Measurements from ENCODE around the gene TBC1D7. TPM values are rescaled to one million over a fixed set of nuclear protein-coding genes. Genes with fewer than 3 reads are reported as not detected.
"Not testable (repeated sequence)": the region's sequence is repeated elsewhere in the genome, so short reads cannot be mapped to it uniquely, and the experiment has no call there.

Gene TBC1D7
- total and polyA plus RNA-seq, 8 donors, result 18.3 to 38.8 (median 33.6) TPM

DNA sequence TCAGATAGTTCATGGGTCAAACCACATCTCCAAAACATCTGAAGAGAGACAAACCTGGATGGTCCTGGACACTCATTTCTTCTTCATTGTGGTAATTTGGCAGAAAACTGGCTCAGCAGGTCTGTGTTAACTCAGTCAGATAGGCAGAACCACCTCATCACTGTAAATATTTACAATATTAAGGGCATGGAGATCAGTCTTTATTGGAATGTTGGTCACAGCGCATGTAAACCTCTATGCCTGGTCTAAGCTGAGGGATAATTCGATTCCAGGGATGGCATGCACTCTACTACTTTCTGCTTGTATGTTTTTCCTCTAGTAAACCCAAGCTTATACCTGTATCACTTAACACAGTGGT, 4.0 kb upstream of the TBC1D7 start:
- Histone ChIP-seq H3K4me3 (no peak overlapping the region), H3K36me3 (no peaks in the 10 kb centered on the region), H3K27me3 (no peaks in the 10 kb centered on the region), H3K9me3 (no peaks in the 10 kb centered on the region), H3K4me1 (peaks cover 6 to 19% of the 10 kb centered on the region in 2 donors), H3K27ac (no peak overlapping the region)
- ATAC-seq (no peak), DNase-seq (no peak)
- intact Hi-C loops (cut with DNase I), result no loop called here
- TF ChIP-seq CTCF (IDR thresholded peaks at IDR 0.05), result no peak

- intact Hi-C loops (cut with DNase I), result no loop called here
- peak; percentile 30 to 51 for TF ChIP-seq CTCF (IDR thresholded peaks at IDR 0.05)
- peak in 1 of 4 donors; percentile 26 for DNase-seq
- H3K36me3 ChIP-seq, result no peaks in the 10 kb centered on the region
- no peak overlapping the region for H3K4me3 ChIP-seq
- H3K9me3 ChIP-seq, result no peaks in the 10 kb centered on the region
- ATAC-seq, result peak; percentile 7
- no peaks in the 10 kb centered on the region for H3K27me3 ChIP-seq
- H3K27ac ChIP-seq, result no peak overlapping the region
- peaks cover 4 to 23% of the 10 kb centered on the region in 2 donors for H3K4me1 ChIP-seq
Observed at GRCh38 chr6:13331516-13332348, 3.4 kb upstream of the TBC1D7 start.

DNA sequence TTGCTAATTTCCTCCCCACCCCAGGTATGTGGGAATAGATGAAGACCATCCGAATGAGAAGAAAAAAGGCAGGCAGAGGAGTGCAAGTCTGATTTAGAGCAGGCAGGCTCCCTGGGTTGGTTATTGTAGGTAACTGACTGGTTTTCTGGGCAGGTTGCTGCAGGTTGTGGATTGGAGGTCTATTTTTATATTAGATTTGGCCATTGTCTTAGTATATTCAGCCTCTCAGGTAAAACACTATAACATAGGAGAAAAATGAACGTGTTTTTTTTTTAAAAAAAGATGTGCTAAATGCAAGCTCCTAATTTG, 492 bp upstream of the TBC1D7 start:
- Histone ChIP-seq H3K9me3 (no peaks in the 10 kb centered on the region), H3K27ac (peak overlapping the region; percentile 93 to 97), H3K27me3 (no peaks in the 10 kb centered on the region), H3K36me3 (peaks cover 0 to 18% of the 10 kb centered on the region in 2 donors), H3K4me3 (peak overlapping the region; percentile 78 to 85), H3K4me1 (peaks cover 2 to 22% of the 10 kb centered on the region in 2 donors)
- DNase-seq, result no peak
- no peak for ATAC-seq
- intact Hi-C loops (cut with DNase I), result loop anchor here in 1 of 2 donors (10.0 kb wide), 1 partner anchor 134 kb away; no protein-coding TSS in a partner anchor
- TF ChIP-seq CTCF (IDR thresholded peaks at IDR 0.05), result no peak

DNA sequence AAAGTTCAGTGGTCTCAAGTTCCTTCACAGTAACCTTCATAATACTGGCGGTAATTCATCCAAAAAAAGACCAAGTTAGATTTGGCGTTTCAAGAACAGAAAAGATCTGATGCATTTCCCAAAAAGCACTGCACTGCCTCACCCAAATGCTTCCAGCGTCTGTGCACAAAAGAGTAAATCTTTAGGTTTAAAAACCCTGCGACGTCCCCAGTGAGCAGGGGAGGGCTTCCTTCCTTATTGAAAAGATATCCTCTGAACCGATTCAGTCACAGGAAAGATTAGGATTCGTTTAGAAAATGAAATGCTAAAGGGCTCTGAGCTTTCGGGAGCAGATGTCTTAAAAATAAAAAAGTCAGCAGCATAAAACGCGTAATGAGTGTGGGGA, 654 bp downstream of the TBC1D7 start:
- H3K27ac ChIP-seq, result peak overlapping the region; percentile 93 to 97
- no peak for DNase-seq
- no peaks in the 10 kb centered on the region for H3K27me3 ChIP-seq
- H3K4me1 ChIP-seq, result peaks cover 2 to 22% of the 10 kb centered on the region in 2 donors
- intact Hi-C loops (cut with DNase I), result loop anchor here in 1 of 2 donors (10.0 kb wide), 1 partner anchor 133 kb away; no protein-coding TSS in a partner anchor
- peak; percentile 8 for ATAC-seq
- H3K36me3 ChIP-seq, result peaks cover 0 to 29% of the 10 kb centered on the region in 2 donors
- no peak for TF ChIP-seq CTCF (IDR thresholded peaks at IDR 0.05)
- H3K4me3 ChIP-seq, result peak overlapping the region; percentile 78 to 85
- H3K9me3 ChIP-seq, result no peaks in the 10 kb centered on the region

DNA sequence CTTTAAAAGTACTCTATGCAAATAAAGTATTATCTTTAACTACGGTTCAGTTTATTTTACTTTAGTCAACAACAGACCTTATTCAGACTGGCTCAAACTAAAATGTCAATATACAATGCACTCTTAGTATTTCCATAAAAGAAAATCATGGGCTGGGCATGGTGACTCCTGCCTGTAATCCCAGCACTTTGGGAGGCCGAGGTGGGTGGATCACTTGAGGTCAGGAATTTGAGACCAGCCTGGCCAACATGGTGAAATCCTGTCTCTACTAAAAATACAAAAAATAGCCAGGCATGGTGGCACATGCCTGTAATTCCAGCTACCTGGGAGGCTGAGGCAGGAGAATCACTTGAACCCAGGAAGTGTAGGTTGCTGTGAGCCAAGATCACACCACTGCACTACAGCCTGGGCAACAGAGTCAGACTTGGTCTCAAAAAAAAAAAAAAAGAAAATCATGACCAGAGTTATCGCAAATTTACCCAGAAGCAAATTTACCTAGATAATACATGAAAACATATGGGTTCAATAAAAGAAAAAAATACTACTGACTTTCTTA, 2.2 kb downstream of the TBC1D7 start:
- DNase-seq, H3K4me3 ChIP-seq, ATAC-seq, H3K9me3 ChIP-seq, H3K27me3 ChIP-seq, H3K27ac ChIP-seq: not testable (repeated sequence)
- intact Hi-C loops (cut with DNase I), result loop anchor here in 1 of 2 donors (10.0 kb wide), 1 partner anchor 131 kb away; no protein-coding TSS in a partner anchor
- H3K36me3 ChIP-seq, result peaks cover 0 to 45% of the 10 kb centered on the region in 2 donors
- H3K4me1 ChIP-seq, result peaks cover 2 to 22% of the 10 kb centered on the region in 2 donors

Data from left lung (tissue), 10 donors.